GM18870 (cell line): Measurements from ENCODE around the gene MACROD2.
"Not testable (repeated sequence)": the region's sequence is repeated elsewhere in the genome, so short reads cannot be mapped to it uniquely, and the experiment has no call there.

ENCODE experiments used
- ATAC-seq: cut with Tn5 transposase; IDR thresholded peaks from one replicate; pipeline ENCODE4 v1.9.1; 2021; ENCODE audit warnings: moderate library complexity; ENCODE audit not compliant: unreplicated experiment

MACROD2 gene

DNA sequence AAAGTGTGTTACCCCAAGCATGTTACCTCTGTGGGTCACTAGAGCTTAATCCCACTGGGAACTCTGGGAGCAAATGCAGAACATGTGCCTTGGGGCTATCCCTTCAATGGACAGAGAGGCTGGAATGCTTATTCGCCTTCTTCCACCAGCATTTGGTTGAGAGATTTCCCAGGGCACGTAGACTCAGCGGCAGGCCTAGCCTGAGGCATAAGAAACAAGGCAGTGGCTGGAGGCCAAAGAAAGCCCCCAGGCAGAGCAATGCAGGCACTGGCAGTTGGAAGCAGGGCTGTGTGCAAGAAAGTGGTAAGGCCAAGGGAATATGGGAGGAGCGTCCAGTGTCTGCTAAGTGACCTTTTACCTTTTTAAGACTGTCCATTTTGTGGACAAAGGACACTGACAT lies 456.1 kb downstream of the MACROD2 start:
- ATAC-seq: no peak

DNA sequence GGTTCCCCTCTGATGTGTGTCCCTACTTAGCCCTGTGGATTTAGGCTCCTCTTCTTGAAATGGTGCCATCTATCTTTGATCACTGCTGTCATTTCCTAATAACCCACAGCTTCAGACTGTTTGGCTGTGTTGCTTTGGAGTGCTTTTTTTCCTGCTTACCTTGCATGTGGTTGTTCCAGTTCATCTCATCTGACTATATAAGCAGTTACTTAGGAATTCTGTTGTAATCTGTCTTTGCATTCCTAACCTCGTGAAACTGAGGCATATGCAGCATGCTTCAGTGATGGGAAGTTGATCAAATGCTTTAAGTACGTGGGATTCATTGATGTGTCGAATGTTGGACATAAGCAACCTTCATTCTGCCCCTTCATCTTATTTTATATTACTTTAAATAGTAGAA lies 457.9 kb downstream of the MACROD2 start:
- ATAC-seq: no peak

DNA sequence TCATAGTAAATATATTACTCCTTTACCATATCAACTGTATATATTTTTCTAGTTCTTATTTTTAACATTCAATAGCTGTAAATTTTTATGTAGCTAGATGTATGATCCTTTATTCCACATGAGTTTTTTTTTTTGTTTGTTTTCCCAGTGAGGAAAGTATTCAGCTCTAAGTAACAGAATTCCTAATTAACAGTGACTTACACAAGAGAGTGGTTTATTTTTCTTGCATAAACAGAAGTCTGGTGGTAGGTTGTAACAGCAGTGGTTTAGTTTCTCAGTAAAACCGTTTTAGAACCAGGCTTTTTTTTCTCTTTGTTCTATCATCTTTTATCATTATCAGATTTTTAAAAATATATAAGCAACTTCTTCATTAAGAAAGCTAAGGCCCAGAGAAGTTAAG lies 459.0 kb downstream of the MACROD2 start:
- ATAC-seq: no peak

DNA sequence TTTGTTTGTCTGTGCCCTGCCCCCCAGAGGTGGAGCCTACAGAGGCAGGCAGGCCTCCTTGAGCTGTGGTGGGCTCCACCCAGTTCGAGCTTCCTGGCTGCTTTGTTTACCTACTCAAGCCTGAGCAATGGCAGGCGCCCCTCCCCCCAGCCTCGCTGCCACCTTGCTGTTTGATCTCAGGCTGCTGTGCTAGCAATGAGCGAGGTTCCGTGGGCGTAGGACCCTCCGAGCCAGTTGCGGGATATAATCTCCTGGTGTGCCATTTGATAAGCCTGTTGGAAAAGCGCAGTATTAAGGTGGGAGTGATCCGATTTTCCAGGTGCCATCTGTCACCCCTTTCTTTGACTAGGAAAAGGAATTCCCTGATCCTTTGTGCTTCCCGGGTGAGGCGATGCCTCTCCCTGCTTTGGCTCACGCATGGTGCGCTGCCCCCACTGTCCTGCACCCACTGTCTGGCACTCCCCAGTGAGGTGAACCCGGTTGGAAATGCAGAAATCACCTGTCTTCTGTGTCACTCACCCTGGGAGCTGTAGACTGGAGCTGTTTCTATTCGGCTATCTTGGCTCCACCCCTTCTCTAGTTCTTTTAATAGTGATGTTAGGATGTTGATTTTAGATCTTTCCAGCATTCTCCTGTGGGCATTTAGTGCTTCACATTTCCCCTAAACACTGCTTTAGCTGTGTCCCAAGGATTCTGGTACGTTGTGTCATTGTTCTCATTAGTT lies 471.9 kb downstream of the MACROD2 start:
- not testable (repeated sequence) for ATAC-seq

DNA sequence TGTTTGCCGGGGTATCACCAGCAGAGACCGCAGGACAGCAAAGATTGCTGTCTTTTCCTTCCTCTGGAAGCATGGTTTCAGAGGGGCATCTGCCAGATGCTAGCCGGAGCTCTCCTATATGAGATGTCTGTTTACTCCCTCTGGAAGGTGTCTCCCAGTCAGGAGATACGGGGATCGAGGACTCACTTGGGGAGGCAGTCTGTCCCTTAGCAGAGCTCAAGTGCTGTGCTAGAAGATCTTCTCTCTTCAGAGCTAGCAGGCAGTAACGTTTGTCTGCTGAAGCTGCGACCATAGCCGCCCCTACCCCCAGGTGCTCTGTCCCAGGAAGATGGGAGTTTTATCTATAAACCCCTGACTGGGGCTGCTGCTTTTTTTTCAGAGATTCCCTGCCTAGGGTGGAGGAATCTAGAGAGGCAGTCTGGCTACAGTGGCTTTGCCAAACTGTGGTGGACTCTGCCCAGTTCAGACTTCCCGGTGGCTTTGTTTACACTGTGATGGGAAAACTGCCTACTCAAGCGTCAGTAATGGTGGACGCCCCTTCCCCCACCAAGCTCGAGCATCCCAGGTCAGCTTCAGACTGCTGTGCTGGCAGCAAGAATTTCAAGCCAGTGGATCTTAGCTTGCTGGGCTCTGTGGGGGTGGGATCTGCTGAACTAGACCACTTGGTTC lies 475.0 kb downstream of the MACROD2 start:
- no peak for ATAC-seq

DNA sequence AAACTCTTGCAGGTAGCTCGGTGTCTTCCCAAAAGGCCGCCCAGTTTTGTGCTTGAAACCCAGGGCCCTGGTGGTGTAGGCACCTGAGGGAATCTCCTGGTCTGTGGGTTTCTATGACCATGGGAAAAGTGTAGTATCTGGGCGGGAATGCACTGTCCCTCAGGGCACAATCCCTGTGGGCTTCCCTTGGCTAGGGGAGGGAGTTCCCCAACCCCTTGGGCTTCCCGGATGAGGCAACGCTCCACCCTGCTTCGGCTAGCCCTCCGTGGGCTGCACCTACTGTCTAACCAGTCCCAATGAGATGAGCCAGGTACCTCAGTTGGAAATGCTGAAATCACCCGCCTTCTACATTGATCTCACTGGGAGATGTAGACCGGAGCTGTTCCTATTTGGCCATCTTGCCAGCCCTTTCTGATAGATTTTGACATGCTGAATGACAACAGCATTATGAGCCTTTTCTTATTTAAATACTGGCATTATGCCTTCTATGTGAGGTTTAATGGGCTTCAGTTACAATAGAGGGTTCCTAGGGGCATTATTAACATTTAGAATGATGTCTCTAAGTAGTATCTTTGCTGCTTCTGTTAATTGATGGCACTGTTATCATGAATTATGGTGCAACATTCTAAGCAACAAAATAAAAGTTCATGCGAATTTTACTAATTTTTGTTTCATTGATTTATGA lies 475.8 kb downstream of the MACROD2 start:
- ATAC-seq: no peak

DNA sequence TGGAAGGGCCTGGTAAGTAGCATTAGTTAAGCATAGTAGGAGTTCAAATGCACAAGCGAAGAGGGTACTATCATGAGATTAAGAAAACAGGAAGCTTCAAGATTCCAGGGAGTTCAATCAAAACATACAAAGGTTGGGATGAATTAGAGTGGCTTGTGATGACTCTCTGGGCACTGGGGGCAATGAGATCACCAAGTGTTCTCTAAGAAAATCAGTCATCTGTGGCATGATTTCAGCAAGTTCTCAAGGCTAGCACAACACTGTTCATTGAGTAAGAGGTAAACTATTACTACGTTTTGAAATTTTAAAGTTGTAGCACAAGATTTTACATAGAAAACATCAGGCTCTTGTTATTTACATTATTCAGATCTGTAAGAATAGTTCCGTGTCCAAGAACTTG lies 481.8 kb downstream of the MACROD2 start:
- no peak for ATAC-seq

DNA sequence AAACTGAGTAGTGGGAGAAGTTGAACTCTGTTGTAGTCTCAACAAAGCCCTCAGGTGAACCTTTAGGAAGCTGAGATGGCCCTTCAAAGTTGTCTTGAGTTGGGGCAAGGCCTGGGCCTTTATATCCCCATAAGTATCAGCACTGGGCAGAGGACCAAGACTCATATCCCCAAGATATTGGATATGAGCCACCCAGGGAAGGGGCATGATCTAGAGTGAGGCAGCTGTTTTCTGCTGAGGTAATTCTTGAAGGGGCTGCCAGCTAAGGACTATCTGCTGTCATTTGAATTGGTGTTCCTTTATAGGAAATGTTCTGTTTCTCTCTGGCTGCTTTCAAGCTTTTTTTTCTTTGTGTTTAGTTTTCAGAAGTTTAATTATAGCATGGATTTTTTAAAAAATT lies 482.8 kb downstream of the MACROD2 start:
- no peak for ATAC-seq

DNA sequence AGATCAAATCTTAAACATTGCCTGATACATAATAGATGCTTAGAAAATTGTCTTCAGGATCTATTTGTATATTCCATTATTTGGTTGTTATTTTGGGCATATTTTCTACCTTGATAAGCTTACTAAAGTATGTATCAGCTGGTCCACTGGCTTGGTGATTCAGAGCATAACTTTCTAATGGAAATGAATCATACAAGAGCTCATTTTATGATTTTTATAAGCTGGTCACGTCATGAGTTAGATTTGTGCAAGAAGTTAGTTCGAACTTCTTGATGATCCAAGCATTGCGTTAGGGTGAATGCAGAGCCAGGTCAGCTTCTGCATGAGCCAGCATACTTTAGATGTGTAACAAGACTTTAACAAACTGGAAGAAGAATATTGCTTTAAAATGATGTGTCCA lies 486.5 kb downstream of the MACROD2 start:
- ATAC-seq: no peak

DNA sequence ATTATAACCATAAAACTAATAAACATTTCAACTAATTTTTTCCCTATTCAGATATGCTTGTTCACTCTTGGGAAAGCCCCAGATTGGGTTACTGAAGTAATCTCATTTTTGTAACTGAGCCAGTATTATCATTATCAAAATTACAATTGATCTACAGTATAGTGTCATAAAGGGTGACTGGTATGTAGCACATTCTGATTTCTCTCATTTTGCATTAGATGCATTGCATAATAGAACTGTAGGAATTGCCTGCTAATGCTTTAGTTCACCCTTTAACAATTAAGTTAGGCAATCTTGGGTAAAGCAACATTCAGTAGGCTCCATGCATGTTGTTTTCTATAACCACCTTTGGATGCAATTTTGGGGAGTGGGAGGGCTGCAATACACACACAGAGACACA lies 492.9 kb downstream of the MACROD2 start:
- no peak for ATAC-seq

DNA sequence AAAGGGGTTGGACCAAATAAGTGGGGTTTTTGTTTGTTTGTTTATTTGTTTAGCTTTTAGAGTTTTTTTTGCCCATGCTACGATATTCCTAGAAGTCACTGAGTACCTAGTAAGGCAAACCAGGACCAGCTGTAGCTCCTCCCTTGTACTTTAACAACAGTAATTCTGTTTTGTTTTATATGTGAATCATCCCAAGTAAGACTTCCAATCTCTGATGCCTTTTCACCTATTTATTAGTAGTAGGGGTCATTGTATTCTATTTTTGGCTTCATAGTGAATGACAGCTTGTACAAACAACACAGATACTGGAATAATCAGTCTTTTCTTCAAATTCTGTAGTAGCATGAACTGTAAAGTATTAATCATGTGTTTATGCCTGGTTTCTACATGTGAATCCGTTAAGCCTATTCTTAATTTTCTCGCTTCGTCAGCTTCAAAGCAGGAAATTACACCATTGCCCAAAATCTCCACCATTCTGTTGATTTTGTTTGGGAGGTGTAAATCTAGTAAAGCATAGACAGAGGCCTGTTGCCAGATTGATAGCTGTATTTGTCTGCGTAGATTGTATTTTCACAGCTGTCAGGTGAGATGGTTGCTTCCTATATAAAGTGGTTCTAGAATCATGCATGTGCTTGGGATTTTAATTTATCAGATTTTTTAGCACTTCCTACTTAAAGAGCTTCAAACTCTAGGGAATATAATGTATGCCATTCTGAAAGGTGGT lies 493.6 kb downstream of the MACROD2 start:
- ATAC-seq: no peak

DNA sequence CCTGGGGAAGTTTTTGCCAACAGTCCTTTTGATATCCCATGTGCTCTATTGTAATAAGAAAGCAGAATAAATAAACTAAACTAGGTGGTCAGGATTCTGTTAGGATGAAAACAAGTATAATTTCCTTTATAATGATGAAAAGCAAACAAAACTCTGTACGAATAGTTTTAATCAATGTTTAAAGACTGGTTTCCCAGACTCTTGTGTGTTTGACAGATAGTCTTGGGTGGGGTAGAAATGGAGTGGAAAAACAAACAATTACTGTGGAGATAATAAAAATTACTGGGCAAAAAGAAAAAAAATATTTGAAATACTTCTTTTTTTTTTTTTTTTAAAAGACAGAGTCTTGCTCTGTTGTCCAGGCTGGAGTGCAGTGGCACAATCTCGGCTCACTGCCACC lies 494.2 kb downstream of the MACROD2 start:
- ATAC-seq: no peak

DNA sequence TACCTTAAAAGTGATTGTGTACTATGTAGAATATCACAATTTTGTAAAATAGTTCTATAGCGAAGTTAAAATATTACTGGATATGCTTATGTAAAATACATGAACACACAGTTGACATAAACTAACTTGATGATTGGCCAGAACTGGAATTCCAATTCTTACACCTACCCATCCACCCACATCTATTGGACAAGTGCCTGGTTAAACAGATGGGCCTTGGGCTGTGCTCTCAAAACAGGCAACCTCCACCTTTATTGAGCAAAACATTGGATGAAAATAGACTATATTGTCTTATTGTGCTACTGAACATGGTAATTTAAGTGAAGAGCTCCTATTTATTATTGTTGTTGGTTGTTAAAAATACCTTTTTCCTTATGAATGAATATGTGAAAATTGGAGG lies 496.1 kb downstream of the MACROD2 start:
- ATAC-seq: no peak

DNA sequence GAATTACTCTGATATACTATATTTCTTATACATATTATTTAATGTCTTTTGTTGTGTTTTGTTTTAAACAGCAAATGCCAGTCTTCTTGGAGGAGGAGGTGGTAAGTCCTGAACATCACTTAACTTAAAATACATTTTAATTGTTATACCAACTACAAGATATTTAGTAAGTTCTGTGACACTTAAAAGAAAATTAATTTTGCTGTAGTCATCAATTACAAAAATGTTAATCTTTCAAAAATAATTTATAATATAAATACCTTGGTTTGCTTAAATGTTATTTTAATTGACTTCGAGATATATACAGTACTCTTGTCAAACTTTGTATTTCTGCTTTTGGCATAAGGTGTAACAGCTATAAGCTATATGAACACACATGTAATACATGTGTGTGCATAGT lies 498.1 kb downstream of the MACROD2 start:
- no peak for ATAC-seq

DNA sequence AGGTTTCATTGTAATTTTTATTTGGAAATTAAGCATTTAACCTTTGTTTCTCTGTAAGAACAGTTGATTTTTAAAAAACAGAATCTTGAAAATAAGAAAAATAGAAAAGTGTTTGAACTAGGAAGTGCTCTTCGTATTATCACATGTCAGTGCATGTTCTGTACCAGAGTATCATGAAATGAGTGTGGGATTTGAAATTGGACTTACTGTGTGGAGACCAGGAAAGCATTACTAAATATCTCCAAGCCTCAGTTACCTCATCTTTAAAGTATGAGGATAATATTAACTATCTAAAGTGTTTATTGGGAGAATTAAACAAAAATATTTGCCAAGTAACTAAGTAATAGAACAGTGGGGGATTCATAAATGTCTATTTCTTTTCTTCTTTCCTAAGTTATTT lies 499.0 kb downstream of the MACROD2 start:
- no peak for ATAC-seq

DNA sequence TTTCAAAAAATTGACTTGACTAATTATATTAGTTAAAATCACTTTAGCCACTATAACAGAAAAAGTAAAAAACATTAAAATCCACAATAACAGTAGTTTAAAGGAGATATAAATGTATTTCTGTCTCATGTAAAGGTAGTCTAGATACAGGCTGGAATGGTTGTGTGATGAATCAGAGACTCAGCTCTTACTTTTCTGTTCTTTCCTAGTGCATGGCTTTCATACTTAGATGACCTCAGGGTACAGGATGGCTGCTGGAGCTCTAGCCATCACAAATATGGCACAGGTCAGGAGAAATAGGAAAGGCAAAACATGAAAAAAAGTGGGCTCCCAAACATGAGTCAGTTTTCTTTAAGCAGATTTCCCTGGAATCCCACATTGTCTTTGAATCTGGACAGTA lies 499.8 kb downstream of the MACROD2 start:
- no peak for ATAC-seq

DNA sequence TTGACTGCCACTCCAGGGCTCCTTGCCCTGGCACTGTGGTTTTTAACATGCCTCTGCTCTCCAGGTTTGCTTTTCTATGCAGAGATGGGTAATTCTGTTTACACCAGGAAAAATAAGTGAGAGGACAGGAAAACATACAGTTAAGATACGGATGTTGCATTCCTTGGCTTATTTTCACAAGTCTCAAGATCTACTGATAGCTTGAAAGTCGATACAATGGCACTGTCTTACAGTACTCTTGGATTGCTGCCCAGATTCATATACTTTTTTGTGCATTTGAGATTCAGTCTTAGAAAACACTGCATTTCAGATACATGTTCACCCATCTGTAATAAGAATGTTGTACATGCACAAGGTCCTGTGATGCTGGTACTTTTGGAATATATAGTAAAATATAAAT lies 501.7 kb downstream of the MACROD2 start:
- ATAC-seq: no peak

DNA sequence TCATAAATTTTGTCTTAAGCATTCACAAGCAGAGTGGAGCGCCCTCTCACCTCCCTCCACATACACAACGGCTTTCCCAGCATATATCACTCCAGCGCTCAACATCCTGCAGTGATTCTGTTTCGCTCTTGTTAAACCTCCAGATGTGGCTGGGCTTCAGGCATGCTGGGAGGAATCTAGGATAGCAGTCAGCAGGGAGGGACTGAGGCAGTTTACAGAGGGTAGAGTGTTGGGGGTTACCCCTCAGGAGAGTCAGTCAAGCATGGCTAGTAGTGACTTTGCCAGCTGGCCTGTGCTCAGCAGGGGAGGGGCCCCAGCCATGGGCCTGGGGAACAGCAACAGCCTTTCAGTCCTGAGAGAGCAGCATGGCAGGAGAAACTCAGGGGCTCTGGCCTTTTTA lies 503.5 kb downstream of the MACROD2 start:
- ATAC-seq: no peak

DNA sequence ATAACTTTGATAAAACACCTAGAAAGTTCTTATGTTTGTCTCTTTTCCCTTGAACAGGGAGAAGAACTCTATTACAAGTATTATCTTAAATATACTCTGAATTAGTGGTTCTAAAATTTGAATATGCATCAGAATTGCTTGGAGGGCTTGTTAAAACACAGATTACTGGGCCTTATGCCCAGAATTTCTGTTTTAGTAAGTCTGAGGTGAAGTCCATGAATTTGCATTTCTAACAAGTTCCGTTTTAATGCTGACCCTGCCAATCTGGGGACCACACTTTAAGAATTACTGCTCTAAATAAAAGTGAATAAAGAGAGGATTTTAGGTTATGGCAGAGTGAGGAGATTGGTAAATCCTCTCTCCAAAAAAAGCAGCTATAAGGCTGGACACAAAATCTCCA lies 510.2 kb downstream of the MACROD2 start:
- no peak for ATAC-seq

DNA sequence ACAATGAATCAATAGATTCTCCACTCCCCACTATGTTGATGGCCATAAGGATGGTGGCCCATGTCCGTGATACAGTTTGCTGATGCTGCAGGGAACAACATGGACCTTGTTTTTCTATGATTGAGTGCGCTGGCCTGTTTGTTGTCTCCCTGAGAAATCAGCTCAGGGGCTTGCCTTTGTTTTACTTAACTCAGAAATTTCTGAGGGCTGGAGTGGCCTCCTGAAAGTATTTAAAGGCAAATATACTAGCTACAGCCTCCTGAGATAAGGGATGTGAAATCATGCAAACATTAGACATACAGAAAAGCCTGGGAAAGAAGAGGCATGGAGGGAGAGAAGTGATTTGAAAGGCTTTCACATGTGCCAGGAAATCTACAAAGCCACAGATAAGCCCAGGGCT lies 512.4 kb downstream of the MACROD2 start:
- ATAC-seq: no peak

DNA sequence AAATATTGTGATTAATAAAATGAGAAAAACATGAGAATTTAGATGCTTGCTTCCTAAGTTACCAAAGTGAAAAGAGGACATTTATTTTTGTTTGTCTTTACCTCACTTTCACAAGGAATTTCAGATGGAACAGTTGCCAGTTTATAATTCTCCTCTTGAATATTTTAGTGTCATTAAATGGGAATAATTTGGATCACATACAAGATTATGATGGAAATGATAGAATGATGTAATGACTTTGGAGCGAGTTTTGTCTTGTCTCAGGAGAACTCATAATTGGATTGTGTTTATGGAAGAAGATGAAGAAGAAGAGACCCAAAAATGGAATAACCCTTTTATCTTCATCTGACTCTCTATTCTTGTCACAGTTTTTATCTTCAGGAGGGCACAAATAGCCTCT lies 515.0 kb downstream of the MACROD2 start:
- ATAC-seq: no peak

DNA sequence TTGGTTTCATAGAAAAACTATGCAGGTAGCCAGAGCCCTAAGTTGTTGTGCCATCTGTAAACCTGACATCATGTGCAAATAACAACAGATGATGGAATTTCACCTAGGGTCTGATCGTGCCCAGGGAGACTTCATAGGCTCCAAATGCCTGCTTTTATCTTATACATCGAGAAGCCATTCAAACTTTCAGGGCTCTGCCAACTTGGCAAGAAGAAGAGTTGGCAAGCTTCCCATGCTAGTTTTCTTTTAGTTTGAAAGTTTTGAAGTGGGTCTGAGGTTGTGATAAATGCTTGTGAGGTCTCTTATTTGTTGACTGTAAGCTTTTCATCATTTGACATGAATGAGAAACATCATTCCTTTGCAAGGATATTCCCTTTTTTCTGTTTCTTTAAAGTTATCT lies 517.5 kb downstream of the MACROD2 start:
- no peak for ATAC-seq
